GM21825 (cell line): Measurements from ENCODE around the gene SLCO4A1.

ENCODE experiments used
- ATAC-seq: cut with Tn5 transposase; IDR thresholded peaks from one replicate; pipeline ENCODE4 v1.9.1; 2021; ENCODE audit warnings: mild to moderate bottlenecking, moderate library complexity; ENCODE audit not compliant: unreplicated experiment

Gene SLCO4A1

GRCh38 chr20:62650551-62651284 is 8.4 kb downstream of the SLCO4A1 start:
- no peak for ATAC-seq

GRCh38 chr20:62651285-62652021 is 9.2 kb downstream of the SLCO4A1 start:
- ATAC-seq: peak; percentile 47

- peak; percentile 36 for ATAC-seq
Measured at GRCh38 chr20:62652041-62652893, 10.0 kb downstream of the SLCO4A1 start.

- no peak for ATAC-seq
Measured at GRCh38 chr20:62652894-62653305, 10.6 kb downstream of the SLCO4A1 start.

GRCh38 chr20:62653373-62653772 is 11.1 kb downstream of the SLCO4A1 start:
- ATAC-seq: no peak

- ATAC-seq: no peak
Measured at GRCh38 chr20:62653951-62654685, 11.8 kb downstream of the SLCO4A1 start.

- ATAC-seq: no peak
Measured at GRCh38 chr20:62655282-62656196, 13.2 kb downstream of the SLCO4A1 start.

DNA sequence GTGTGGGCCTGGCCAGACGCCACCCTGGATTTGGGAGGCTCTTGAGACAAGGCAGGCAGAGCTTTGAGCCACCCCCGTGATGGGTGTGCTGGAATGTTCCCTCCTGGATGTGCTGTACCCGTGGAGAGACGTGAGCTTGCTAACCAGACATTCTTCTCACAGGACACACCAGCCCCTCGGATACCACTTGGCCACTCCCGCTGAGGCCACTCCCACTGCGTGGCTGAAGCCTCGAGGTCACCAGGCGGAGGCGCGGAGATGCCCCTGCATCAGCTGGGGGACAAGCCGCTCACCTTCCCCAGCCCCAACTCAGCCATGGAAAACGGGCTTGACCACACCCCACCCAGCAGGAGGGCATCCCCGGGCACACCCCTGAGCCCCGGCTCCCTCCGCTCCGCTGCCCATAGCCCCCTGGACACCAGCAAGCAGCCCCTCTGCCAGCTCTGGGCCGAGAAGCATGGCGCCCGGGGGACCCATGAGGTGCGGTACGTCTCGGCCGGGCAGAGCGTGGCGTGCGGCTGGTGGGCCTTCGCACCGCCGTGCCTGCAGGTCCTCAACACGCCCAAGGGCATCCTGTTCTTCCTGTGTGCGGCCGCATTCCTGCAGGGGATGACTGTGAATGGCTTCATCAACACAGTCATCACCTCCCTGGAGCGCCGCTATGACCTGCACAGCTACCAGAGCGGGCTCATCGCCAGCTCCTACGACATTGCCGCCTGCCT is 14.1 kb downstream of the SLCO4A1 start:
- ATAC-seq: no peak

GRCh38 chr20:62656919-62657588 is 14.8 kb downstream of the SLCO4A1 start:
- no peak for ATAC-seq

- ATAC-seq: no peak
Measured at GRCh38 chr20:62657589-62657942, 15.3 kb downstream of the SLCO4A1 start.

- no peak for ATAC-seq
Measured at GRCh38 chr20:62657956-62658355, 15.7 kb downstream of the SLCO4A1 start.

DNA sequence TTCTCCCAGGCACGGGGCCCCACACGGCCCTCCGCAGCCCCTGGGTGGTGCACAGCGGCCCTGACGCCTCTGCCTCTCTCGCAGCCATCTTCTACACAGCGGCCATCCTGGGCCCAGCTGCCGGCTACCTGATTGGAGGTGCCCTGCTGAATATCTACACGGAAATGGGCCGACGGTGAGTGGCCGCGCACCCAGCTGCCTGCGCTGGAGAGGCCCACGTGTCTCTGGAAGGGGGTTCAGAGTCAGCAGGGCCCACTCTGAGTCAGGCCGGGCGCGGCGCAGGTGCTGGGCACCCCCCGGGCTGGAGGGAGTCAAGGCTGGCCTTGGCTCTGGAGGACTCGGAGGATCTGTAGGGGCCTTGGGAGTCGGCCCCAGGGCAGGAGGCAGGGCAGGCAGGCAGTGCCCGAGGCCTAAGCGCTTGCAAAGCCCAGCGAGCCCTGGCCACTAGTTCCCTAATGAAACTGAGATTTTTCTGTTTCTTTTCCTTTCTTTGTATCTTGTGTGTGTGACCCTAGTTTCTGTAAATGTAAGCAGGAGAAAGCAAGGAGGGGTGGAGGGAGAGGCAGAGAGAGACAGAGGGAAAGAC is 16.4 kb downstream of the SLCO4A1 start:
- ATAC-seq: no peak

- ATAC-seq: no peak
Measured at GRCh38 chr20:62659488-62660239, 17.4 kb downstream of the SLCO4A1 start.

GRCh38 chr20:62660240-62660615 is 17.9 kb downstream of the SLCO4A1 start:
- no peak for ATAC-seq

DNA sequence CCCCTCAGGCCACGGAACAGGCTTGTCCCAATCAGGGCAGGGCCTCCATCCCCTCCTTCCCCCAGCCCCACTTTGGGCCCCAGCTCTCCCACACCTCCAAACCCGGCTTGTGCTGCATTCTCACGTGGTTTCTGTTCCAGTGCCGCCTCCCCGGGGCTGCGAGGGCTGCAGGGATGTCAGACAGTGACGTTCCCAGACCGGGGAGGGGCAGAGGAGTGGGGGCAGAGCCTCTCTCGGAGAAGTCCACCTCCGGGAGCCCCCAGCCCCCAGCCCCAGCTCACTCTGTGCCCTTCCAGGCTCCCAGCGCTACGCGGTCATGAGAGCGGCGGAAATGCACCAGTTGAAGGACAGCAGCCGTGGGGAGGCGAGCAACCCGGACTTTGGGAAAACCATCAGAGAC is 18.5 kb downstream of the SLCO4A1 start:
- no peak for ATAC-seq

DNA sequence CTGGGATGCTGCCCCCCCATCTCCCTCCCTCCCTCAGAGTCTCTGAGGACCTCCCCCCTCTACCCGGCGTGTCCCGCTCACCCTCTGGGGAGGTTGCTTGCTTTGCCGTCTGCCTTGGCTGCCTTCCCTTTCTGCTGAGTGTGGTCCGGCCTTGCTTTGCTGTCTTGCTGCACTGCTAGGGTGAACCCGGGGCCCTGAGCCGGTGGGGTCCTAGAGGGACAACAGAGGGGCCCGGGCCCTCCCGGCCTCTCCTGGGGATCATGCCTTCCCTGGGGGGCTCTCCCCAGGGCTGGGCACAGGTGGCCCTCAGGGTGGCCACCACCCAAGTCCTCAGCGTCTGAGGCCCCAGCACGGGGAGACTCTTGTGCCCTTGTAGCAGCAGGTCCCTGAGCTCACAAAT is 19.3 kb downstream of the SLCO4A1 start:
- no peak for ATAC-seq

DNA sequence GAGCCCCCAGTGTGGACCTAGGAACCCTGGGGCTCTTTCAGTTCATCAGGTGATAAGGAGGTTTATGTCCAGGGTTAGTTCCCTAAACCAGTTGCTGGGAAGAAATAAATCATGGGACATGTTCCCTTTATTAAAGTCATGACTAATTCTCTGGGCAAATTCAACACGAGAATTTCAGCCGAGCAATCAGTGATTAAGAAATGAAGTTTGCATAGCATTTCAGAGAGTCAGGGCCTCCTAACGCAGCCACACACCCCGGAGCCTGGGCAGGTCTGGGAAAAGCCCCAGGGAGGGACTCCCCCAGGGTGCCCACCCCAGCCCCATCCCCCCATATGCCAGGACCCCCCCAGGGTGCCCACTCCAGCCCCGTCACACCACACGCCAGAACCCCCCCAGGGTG is 20.1 kb downstream of the SLCO4A1 start:
- ATAC-seq: no peak
